Activated CD4-positive, alpha-beta T cell treated with anti-CD3 and anti-CD28 coated beads, Interleukin-2, amount 10 ng/mL, durations not matched to agents 24 days and 14 days (primary cell): ENCODE data around the gene MCM5. TPM values are rescaled to one million over a fixed set of nuclear protein-coding genes. Genes with fewer than 3 reads are reported as not detected.

Source experiments
- DNase-seq: peaks from one replicate; pipeline ENCODE4 v3.0.0; 2022
- H3K27ac Mint-ChIP-seq: one replicate; pipeline ENCODE4 v1.8.0; 2022; ENCODE audit warnings: mild to moderate bottlenecking, mixed read lengths
- H3K27me3 Mint-ChIP-seq: one replicate; pipeline ENCODE4 v1.8.0; 2022; ENCODE audit warnings: mixed read lengths
- H3K36me3 Mint-ChIP-seq: one replicate; pipeline ENCODE4 v1.8.0; 2022; ENCODE audit warnings: low read depth, mild to moderate bottlenecking, mixed read lengths
- H3K4me1 Mint-ChIP-seq: one replicate; pipeline ENCODE4 v1.8.0; 2021; ENCODE audit warnings: mixed read lengths
- H3K4me3 Mint-ChIP-seq: one replicate; pipeline ENCODE4 v1.8.0; 2022; ENCODE audit warnings: mild to moderate bottlenecking, moderate library complexity, mixed read lengths
- H3K9me3 Mint-ChIP-seq: one replicate; pipeline ENCODE4 v1.8.0; 2021; ENCODE audit warnings: mixed read lengths
- intact Hi-C: fragments of 100-400 bp; cut with micrococcal nuclease; formaldehyde crosslinking; loops from one replicate; pipeline ENCODE4 v1.15.1; 2023
- total RNA-seq: library from RNA; stranded (reverse); gene quantifications from 2 replicates; pipeline ENCODE4 v1.2.3, GENCODE V29; 2022

Gene MCM5
- total RNA-seq, 1 donor from 2014 or later = 343 TPM

DNA sequence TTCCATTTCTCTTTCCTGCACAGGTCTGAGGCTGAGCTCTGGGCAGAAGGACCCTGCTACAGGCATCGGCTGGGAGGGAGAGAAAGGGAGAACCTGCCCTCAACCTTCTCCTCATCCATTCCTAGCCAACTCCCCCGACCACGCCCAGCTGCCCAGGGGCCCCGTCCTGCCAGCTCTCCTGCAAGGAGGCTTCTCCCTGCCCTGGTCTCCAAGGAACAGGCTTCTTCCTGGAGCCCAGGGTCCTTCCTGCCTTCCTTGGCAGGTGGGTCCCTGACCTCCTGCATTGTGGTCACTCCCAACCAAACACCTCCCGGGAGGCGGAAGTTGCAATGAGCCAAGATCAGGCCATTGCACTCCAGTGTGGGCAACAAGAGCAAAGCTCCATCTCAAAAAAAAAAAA lies 31.6 kb upstream of the MCM5 start:
- Mint-ChIP-seq H3K27me3 (peaks cover 25% of the 10 kb centered on the region), H3K36me3 (no peaks in the 10 kb centered on the region), H3K4me1 (peaks cover 2% of the 10 kb centered on the region), H3K9me3 (no peaks in the 10 kb centered on the region), H3K27ac (no peak overlapping the region), H3K4me3 (no peak overlapping the region)
- intact Hi-C loops = no loop called here
- DNase-seq = no peak

DNA sequence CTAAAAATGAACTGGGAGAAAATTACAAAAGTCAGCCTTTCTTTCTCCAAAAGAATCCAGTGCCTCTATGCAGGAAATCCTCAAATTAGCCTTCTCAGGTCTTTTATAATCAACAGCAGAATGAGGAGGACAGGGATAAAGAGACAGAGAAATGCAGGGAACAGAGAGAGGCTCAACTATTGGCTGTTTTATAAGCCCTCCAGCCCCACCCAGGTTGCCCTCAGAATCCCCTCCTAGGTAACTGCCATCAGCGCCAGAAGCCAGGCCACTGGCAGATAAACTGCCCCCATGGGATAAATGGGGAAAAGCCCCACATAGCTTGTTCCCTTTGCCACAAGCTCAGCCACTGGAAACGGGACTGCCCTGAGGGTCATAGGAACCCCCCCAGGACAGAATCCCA lies 29.9 kb upstream of the MCM5 start:
- Mint-ChIP-seq H3K4me1 (peaks cover 2% of the 10 kb centered on the region), H3K4me3 (no peak overlapping the region), H3K27me3 (peaks cover 25% of the 10 kb centered on the region), H3K36me3 (no peaks in the 10 kb centered on the region), H3K27ac (no peak overlapping the region), H3K9me3 (no peaks in the 10 kb centered on the region)
- intact Hi-C loops = no loop called here
- no peak for DNase-seq

DNA sequence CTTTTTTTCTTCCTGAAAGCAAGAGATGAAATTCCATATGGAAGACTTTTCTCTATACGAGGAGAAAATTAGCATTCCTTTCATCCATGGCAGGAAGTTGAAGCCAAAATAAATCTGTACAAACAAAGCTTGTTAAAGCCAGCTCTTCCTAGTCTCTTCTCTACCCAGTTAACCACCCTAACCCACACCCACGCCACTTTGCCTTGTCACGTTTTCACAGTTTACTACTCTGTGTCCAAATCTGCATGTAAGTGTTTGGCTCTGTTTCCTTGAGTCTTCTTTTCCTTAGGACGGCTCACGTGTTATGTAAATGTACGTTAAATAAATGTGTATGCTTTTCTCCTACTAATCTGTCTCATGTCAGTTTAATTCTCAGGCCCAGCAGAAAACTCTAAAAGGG lies 26.2 kb upstream of the MCM5 start:
- peaks cover 13% of the 10 kb centered on the region for H3K4me1 Mint-ChIP-seq
- no peaks in the 10 kb centered on the region for H3K9me3 Mint-ChIP-seq
- no peak overlapping the region for H3K4me3 Mint-ChIP-seq
- intact Hi-C loops = no loop called here
- H3K27ac Mint-ChIP-seq = no peak overlapping the region
- no peak for DNase-seq
- no peaks in the 10 kb centered on the region for H3K36me3 Mint-ChIP-seq
- peaks cover 11% of the 10 kb centered on the region for H3K27me3 Mint-ChIP-seq

DNA sequence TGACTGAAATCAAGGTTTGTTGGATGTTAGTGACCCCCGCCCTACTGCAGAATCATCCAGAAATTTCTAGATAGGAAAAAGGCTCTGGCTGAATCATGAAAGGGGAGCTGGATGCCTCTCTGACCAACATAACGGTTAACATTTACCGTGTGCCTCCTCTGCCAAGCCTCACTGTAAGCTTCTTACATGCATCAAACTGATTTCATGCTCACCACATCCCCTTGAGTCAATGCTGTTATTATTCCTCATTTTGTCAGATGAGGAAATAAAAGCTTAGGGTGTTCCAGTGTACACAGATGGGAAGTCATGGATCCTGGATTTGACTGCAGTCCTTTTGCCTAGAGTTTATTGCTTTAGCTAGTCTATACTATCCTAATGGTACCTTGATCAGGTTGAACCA lies 24.9 kb upstream of the MCM5 start:
- no peak overlapping the region for H3K4me3 Mint-ChIP-seq
- no peak for DNase-seq
- H3K27me3 Mint-ChIP-seq = peaks cover 14% of the 10 kb centered on the region
- H3K9me3 Mint-ChIP-seq = no peaks in the 10 kb centered on the region
- intact Hi-C loops = no loop called here
- H3K27ac Mint-ChIP-seq = no peak overlapping the region
- no peaks in the 10 kb centered on the region for H3K36me3 Mint-ChIP-seq
- H3K4me1 Mint-ChIP-seq = peaks cover 13% of the 10 kb centered on the region

DNA sequence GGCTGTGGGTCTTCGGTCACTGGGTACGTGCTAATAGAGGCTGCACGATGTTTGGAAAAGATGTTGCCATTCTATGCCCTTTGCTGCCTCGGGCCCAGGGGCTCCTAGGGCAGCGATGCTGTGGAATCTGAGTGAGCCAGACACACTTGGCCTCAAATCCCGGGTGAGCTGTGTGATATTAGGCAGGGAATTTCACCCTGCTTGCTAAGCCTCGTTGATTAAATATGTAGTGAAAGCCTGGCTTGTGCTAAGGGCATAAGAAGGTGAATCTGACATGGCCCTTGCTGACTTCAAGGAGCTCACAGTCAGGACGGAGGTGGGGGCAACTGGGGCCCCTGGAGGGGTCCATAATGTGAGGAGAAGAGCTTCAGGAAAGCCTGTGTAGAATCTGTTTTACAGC lies 24.4 kb upstream of the MCM5 start:
- no peak overlapping the region for H3K4me3 Mint-ChIP-seq
- no peak overlapping the region for H3K27ac Mint-ChIP-seq
- intact Hi-C loops = no loop called here
- no peaks in the 10 kb centered on the region for H3K9me3 Mint-ChIP-seq
- no peak for DNase-seq
- peaks cover 15% of the 10 kb centered on the region for H3K27me3 Mint-ChIP-seq
- H3K4me1 Mint-ChIP-seq = peaks cover 13% of the 10 kb centered on the region
- H3K36me3 Mint-ChIP-seq = no peaks in the 10 kb centered on the region

DNA sequence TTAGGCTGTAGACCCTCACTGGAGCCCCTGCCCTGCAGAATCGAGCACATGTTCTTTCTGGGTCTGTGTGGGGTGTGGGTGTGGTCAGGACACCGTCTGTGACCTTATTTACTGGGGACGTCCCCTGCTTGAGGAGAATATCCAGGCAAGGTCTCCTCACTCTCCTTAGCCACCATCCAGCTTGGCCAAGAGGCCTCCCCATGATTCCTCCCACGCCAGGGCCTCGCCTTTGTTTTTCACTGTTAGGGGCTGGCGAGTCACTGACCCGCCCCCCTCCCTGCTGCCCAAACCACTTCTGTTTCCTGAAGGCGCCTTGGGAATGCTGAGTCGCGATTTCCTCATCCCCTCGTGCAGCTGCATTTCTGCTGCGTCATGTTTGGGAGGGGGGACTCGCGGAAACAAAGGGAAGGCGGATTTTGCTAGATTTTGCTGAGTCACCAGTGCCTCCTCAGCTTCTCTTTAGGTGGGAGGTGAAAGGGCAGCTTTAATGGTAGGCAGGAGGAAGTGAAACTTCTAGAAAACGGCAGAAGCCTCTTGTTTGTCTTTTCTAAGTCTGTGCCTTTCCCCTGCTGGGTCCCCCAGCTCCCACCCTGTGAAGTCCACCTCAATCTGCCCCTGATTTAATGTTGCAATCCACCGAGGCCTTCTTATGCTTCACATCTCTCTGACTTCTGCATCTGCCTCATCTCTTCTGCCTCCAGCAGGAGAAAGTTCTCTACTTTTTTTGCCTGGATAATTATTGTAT lies 23.0 kb upstream of the MCM5 start:
- Mint-ChIP-seq H3K36me3 (no peaks in the 10 kb centered on the region), H3K4me1 (peaks cover 17% of the 10 kb centered on the region), H3K27me3 (peaks cover 20% of the 10 kb centered on the region), H3K4me3 (no peak overlapping the region), H3K27ac (peak overlapping the region; percentile 78), H3K9me3 (no peaks in the 10 kb centered on the region)
- peak; percentile 74 for DNase-seq
- intact Hi-C loops = no loop called here

DNA sequence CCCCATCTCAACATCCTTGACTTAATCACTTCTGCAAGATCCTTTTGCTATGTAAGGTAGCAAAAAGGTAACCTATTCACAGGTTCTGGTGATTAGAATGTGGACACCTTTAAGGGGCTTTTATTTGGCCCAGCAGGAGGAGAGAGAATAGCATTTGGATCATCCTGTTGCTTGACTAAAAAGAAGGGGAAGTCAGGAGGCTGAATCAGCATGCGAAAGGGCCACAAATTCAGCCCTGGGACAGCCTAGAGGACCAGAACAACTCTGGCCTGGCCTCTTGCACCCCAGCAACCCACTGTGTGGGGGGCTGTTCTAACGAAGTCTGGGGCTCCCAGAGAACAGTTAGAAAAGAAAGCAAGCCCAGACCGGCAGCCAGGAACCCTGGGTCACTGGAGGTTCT lies 22.2 kb upstream of the MCM5 start:
- H3K27me3 Mint-ChIP-seq = peaks cover 23% of the 10 kb centered on the region
- H3K4me1 Mint-ChIP-seq = peaks cover 17% of the 10 kb centered on the region
- no peak for DNase-seq
- H3K36me3 Mint-ChIP-seq = no peaks in the 10 kb centered on the region
- H3K9me3 Mint-ChIP-seq = no peaks in the 10 kb centered on the region
- intact Hi-C loops = no loop called here
- H3K27ac Mint-ChIP-seq = peak overlapping the region; percentile 78
- H3K4me3 Mint-ChIP-seq = no peak overlapping the region

DNA sequence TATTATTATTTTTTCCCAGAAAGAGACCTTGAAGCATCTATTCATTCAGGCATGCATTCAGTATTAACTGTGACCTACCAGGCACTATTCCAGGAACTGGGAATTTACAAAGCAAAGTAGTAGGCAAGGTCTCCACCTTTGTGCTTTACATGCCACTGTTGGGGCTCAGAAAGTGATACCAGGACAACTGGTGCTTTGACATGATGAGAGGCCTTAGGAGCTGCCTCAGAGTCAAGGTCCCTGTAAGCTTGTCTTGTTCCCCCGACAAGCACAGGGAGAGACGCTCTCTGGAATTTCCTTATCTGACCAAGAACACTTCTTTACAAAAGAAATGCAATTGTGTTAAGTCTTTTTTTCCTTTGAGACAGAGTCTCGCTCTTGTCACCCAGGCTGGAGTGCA lies 21.3 kb upstream of the MCM5 start:
- no peak for DNase-seq
- Mint-ChIP-seq H3K9me3 (no peaks in the 10 kb centered on the region), H3K4me1 (peaks cover 17% of the 10 kb centered on the region), H3K27ac (no peak overlapping the region), H3K4me3 (no peak overlapping the region), H3K27me3 (peaks cover 27% of the 10 kb centered on the region), H3K36me3 (no peaks in the 10 kb centered on the region)
- intact Hi-C loops = no loop called here

DNA sequence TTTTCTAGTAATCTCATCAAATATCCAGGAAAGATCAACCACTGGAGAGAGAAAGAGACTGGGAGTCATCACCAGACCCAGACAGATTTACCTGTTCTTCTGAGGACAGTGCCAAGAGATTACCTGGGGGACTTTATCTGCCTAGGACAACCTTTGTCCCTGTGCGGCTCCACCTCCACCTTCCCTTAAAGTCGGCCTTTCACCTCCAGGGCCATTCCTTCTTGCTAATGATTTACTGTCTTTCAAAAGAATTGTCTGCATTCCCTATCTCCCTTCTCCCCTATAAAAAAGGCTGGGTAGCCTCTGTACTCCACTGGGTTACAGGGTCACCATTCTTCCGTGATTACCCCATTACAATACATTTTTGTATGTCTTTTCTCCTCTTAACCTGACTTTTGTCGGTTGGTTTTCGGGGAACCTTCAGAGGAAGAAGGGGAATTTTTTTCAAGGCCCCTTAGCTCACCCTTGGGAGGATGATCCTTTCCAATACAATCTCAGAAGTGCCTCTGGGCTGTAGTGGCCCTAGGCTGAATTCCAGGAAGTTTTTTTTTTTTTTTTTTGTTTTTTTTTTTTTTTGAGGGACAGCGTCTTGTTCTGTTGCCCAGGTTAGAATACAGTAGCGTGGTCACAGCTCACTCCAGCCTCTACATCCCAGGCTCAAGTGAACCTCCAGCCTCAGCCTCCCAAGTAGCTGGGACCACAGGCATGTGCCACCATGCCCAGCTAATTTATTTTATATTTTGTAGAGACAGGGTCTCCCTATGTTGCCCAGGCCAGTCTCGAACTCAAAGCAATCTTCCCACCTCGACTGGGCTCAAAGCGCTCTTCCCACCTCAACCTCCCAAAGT lies 20.6 kb upstream of the MCM5 start:
- H3K9me3 Mint-ChIP-seq = no peaks in the 10 kb centered on the region
- DNase-seq = no peak
- no peak overlapping the region for H3K4me3 Mint-ChIP-seq
- intact Hi-C loops = no loop called here
- H3K36me3 Mint-ChIP-seq = no peaks in the 10 kb centered on the region
- H3K27me3 Mint-ChIP-seq = peaks cover 30% of the 10 kb centered on the region
- H3K27ac Mint-ChIP-seq = no peak overlapping the region
- peaks cover 17% of the 10 kb centered on the region for H3K4me1 Mint-ChIP-seq

DNA sequence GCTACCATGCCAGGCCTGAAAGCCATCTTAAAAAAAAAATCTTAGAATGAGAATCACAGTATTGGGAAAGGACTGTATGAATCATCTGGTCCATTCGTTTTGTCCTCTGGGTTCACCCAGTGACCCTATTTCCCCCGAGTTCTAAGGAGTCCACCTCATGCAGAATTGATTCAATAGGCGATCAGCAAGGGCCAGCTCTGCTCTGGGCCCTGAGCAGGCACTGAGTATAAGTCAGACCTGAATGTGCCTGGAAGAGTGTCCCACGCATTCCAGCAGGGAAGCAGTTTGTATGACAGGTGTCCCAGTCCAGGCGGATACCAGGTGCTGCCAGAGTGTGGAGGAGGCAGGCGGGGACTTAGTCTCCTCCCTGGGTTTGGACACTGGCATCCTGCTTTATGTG lies 19.9 kb upstream of the MCM5 start:
- Mint-ChIP-seq H3K27me3 (peaks cover 31% of the 10 kb centered on the region), H3K36me3 (no peaks in the 10 kb centered on the region), H3K4me3 (no peak overlapping the region), H3K4me1 (peaks cover 17% of the 10 kb centered on the region), H3K9me3 (no peaks in the 10 kb centered on the region), H3K27ac (no peak overlapping the region)
- DNase-seq = no peak
- intact Hi-C loops = no loop called here

DNA sequence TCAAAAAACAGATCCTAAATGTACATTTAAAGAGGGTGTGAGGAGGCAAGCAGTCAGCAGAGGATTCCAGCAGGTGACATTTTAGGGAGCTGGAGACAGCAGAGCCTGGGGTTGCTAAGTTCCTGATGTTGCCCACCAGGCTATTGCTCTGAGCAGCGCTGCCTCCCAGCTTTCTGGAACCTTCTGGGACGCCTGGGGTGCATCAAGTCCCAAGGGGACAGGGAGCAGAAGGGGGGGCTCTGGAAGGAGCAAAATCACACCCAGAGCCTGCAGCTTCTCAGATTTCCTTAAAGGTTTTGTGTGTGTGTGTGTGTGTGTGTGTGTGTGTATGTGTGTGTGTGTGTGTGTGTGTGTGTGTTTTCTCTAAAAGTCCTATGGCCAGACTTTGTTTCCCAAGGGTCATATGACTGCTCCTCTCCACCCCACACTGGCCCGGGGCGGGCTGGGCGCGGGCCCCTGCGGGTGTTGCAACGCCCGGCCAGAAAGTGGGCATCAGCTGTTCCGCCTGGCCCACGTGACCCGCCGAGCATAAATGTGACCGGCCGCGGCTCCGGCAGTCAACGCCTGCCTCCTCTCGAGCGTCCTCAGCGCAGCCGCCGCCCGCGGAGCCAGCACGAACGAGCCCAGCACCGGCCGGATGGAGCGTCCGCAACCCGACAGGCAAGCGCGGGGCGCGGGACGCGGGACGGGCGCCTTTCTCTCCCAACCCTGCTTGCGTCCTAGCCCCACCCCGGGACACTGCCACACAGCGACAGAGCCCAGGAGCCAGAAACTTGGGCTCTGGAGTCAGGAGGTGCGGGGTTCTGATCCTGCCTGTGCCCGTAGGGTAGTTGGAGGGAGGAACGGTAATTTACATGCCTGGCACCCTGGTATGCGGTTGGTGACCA lies 19.2 kb upstream of the MCM5 start, which contains the start of gene HMOX1:
TSS of gene HMOX1 (plus strand) at position 560 of the 887 bp plus-strand sequence. CDS start at position 638, 78 bp downstream.
- Mint-ChIP-seq H3K4me3 (peak within 1 kb of the TSS; percentile 64), H3K4me1 (peaks cover 17% of the 10 kb centered on the region), H3K36me3 (no peaks in the 10 kb centered on the region), H3K9me3 (no peaks in the 10 kb centered on the region), H3K27ac (peak within 1 kb of the TSS; percentile 51), H3K27me3 (peaks cover 31% of the 10 kb centered on the region)
- intact Hi-C loops = no loop called here
- peak; percentile 87 for DNase-seq

DNA sequence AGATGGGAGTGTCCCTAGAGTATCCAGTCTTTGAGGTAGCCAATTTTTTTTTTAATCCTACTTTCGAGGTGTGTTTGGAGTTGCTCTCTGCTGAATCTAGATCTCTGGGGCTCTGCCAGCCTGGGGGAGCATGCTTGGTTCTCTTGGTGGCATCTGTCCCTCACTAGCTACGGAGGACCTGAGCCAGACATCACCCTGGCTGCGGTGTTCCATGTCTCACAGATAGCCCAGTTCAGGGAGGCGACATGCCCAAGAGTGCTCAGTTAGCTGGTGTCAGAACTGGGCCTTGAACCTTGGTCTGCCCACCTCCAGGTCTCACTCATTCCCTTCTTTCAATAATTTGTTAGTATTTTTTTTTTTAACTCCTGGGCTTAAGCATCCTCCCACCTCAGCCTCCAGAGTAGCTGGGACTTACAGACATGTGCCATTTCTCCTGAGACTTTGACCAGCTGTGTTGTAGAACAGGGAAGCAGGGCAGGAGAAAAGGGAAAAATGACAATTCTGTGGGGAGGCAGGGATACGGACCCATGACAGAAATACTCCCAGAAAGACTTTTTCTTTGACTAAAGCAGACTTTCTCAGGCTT lies 18.4 kb upstream of the MCM5 start:
- peaks cover 17% of the 10 kb centered on the region for H3K4me1 Mint-ChIP-seq
- intact Hi-C loops = no loop called here
- H3K27ac Mint-ChIP-seq = peak overlapping the region; percentile 51
- H3K27me3 Mint-ChIP-seq = peaks cover 31% of the 10 kb centered on the region
- no peaks in the 10 kb centered on the region for H3K9me3 Mint-ChIP-seq
- peak overlapping the region; percentile 64 for H3K4me3 Mint-ChIP-seq
- H3K36me3 Mint-ChIP-seq = no peaks in the 10 kb centered on the region
- DNase-seq = no peak

DNA sequence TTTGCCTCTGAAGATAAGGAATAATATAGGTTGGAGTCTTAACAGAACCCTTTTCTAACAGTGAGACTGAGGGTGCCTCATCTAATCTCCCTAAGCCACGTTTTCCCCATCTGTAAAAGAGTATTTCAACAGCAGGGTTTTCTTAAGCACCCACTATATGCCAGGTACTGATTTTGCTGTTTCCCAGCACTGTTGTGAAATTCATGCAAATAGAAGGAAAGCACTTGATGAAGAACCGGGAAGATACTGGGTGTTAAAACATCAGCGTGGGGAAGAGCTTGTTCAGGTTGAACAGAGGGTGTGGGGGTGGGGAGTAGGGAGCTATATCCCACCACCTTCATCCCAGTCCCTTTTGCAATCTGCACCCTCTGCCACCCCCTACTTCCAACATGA lies 16.3 kb upstream of the MCM5 start:
- DNase-seq = no peak
- Mint-ChIP-seq H3K27me3 (peaks cover 32% of the 10 kb centered on the region), H3K4me1 (peaks cover 6% of the 10 kb centered on the region), H3K9me3 (no peaks in the 10 kb centered on the region), H3K36me3 (no peaks in the 10 kb centered on the region), H3K4me3 (no peak overlapping the region), H3K27ac (no peak overlapping the region)
- intact Hi-C loops = no loop called here
